RWPE1 (cell line): Measurements from ENCODE around the gene SCUBE3.

Experiments used
- CTCF ChIA-PET: fragments of 350-600 bp; sonication (Branson Sonifier 250); formaldehyde crosslinking; extraction: SDS; loops from one replicate; lab custom pipeline; 2021; lab: Yijun Ruan, JAX
- POLR2A ChIA-PET: fragments of 400-600 bp; formaldehyde crosslinking; extraction: SDS; loops from one replicate; lab custom pipeline; 2020; ENCODE audit warnings: antibody characterized with exemption; ENCODE audit not compliant: low non-redundant PET; lab: Yijun Ruan, JAX
- DNase-seq: peaks from one replicate; pipeline ENCODE4 v3.0.0; 2012; ENCODE audit warnings: low spot score
- H3K27ac ChIP-seq: fragments of 450-650 bp; 2 replicates; pipeline ENCODE4 v1.5.1; 2017
- CTCF ChIP-seq: fragments of 450-650 bp; conservative IDR thresholded peaks from 2 replicates; pipeline ENCODE4 v1.5.1; 2017; ENCODE audit warnings: low read depth, mild to moderate bottlenecking

Gene SCUBE3

DNA sequence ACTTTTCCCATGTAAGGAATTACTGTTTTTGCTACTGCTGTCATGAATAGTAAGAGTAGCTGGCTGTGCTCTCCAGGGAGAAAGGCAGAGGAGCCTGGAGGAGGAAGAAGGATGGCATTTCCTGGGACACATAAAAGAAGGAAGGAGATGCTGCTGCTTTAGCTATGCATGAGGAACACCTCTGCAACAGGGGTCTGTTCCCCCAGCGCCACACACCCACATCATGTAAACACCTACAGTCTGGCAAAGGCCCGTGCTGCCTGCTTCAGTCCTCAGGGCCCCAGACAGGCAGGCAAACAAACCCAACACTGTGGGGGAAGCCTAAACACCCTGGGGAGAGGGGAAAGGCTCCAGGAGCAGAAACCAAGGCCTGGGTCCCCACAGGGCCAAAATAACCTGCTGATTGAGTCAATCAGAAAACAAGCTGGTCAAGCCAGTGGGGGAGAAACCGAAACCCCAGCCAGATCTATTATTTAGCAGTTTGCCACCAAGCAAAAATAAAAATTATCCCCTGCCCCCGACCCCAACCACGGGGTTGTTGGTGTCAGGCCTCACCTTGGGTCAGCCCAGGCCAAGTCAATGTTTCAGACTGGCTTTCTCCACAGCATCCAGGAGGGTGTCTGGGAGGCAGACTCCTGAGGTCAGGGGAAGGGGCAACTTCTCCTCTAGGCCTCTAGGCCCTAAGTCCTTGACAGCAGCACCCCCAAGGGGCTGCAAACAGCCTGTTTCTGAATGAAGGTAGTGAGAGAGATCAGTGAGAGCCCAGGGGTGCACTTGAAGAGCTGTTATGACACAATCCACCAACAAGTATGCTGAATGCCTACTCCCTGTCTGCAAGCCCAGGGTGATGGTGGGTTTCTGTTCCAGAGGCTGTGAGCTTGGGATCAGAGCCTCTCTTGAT, 34.6 kb upstream of the SCUBE3 start:
- H3K27ac ChIP-seq = no peak overlapping the region
- POLR2A ChIA-PET = no interaction called here
- no peak for TF ChIP-seq CTCF
- no peak for DNase-seq
- CTCF ChIA-PET = interaction anchor here (0.6 to 1.0 kb wide), 2 partner anchors 9 to 11 kb away, joined by 3 read pairs; no protein-coding TSS in a partner anchor

GRCh38 chr6:35179901-35180535, 33.7 kb upstream of the SCUBE3 start:
- DNase-seq = no peak
- TF ChIP-seq CTCF = no peak
- ChIA-PET POLR2A (no interaction called here), CTCF (interaction anchor here (0.6 to 1.0 kb wide), 2 partner anchors 9 to 11 kb away, joined by 3 read pairs; no protein-coding TSS in a partner anchor)
- H3K27ac ChIP-seq = no peak overlapping the region

GRCh38 chr6:35181308-35181932, 32.3 kb upstream of the SCUBE3 start:
- ChIA-PET CTCF (interaction anchor here (0.6 kb wide), 2 partner anchors 59 to 692 kb away, joined by 3 read pairs; no protein-coding TSS in a partner anchor), POLR2A (interaction anchor here (0.6 kb wide), 1 partner anchor 67 kb away, joined by 5 read pairs; no protein-coding TSS in a partner anchor)
- no peak for TF ChIP-seq CTCF
- no peak for DNase-seq
- H3K27ac ChIP-seq = peak overlapping the region; percentile 39; the same call in 1 of the 2 replicates

DNA sequence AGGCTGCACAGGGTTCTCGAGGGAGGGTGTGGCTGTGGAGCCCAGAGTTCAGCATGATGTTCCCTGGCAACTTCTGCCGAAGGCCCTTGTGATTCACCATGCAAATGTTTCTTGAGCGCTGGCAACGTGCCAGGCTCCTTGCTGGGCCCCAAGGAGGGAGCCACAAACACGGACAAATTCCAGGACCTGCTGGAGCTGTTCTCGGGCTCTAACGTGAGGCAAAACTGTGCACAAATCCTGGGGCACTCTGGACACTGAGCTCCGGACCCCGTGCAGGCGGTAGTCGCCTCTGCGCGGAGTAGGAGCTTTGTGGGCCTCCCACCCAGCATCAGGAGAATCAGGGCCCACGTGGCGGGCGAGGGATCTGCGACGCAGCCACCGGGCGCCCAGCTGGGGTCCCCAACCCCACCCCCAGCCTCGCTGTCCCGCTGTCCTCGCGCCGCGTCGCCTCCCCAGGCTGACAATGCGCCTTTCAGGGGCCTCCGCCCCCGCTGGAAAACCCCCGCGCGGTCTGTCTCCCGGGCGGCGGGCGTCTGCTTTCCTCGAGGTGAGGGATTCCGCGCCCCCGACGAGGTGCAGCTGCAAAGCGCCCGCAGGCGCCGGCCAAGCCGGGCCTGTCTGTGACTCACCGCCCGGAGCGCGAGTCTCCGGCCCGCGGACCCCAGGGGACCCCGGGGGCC, 31.7 kb upstream of the SCUBE3 start:
- no peak for TF ChIP-seq CTCF
- DNase-seq = peak; percentile 78
- POLR2A ChIA-PET = interaction anchor here (0.6 kb wide), 1 partner anchor 67 kb away, joined by 5 read pairs; no protein-coding TSS in a partner anchor
- H3K27ac ChIP-seq = peak overlapping the region; percentile 39; the same call in 1 of the 2 replicates
- CTCF ChIA-PET = interaction anchor here (0.6 kb wide), 1 partner anchor 693 kb away, joined by 3 read pairs; no protein-coding TSS in a partner anchor

GRCh38 chr6:35183281-35183680, 30.5 kb upstream of the SCUBE3 start:
- POLR2A ChIA-PET = no interaction called here
- no peak for TF ChIP-seq CTCF
- CTCF ChIA-PET = no interaction called here
- DNase-seq = no peak
- H3K27ac ChIP-seq = no peak overlapping the region
